BE2C (cell line): Measurements from ENCODE around the gene STRBP.

Experiments used
- DNase-seq: peaks from one replicate; pipeline ENCODE4 v3.0.0-alpha.2; 2020
- H3K27me3 ChIP-seq: fragments of 250-450 bp; sonication (Bioruptor Pico); 2 replicates; pipeline ENCODE4 v1.5.1; 2020; ENCODE audit warnings: mild to moderate bottlenecking
- H3K36me3 ChIP-seq: fragments of 250-450 bp; sonication (Bioruptor Pico); 2 replicates; pipeline ENCODE4 v1.5.1; 2020; ENCODE audit warnings: mild to moderate bottlenecking
- H3K4me1 ChIP-seq: fragments of 250-450 bp; sonication (Bioruptor Pico); 2 replicates; pipeline ENCODE4 v1.5.1; 2020
- H3K4me3 ChIP-seq: 2 replicates; pipeline ENCODE4 v1.5.1; 2011; ENCODE audit warnings: low read depth, low read length
- H3K9me3 ChIP-seq: fragments of 250-450 bp; sonication (Bioruptor Pico); 2 replicates; pipeline ENCODE4 v1.5.1; 2020
- CTCF ChIP-seq: IDR thresholded peaks from 2 replicates; pipeline ENCODE4 v1.5.1; 2012; ENCODE audit warnings: mild to moderate bottlenecking, low read depth, low read length

Gene STRBP

GRCh38 chr9:123300554-123300953, 32.2 kb upstream of the STRBP start:
- Histone ChIP-seq H3K27me3 (no peaks in the 10 kb centered on the region), H3K9me3 (no peaks in the 10 kb centered on the region), H3K4me3 (no peak overlapping the region), H3K4me1 (no peaks in the 10 kb centered on the region), H3K36me3 (no peaks in the 10 kb centered on the region)
- DNase-seq = no peak
- no peak for TF ChIP-seq CTCF

GRCh38 chr9:123299558-123300126, 31.3 kb upstream of the STRBP start:
- H3K4me3 ChIP-seq = peak overlapping the region; percentile 7

GRCh38 chr9:123296174-123296573, 27.8 kb upstream of the STRBP start:
- no peaks in the 10 kb centered on the region for H3K4me1 ChIP-seq
- H3K9me3 ChIP-seq = no peaks in the 10 kb centered on the region
- TF ChIP-seq CTCF = no peak
- no peak for DNase-seq
- H3K4me3 ChIP-seq = no peak overlapping the region
- no peaks in the 10 kb centered on the region for H3K27me3 ChIP-seq
- no peaks in the 10 kb centered on the region for H3K36me3 ChIP-seq

More at GRCh38 chr9:123299558-123300126, 31.3 kb upstream of the STRBP start:
- DNase-seq = no peak
- no peaks in the 10 kb centered on the region for H3K9me3 ChIP-seq
- H3K4me1 ChIP-seq = no peaks in the 10 kb centered on the region
- no peaks in the 10 kb centered on the region for H3K27me3 ChIP-seq
- no peaks in the 10 kb centered on the region for H3K36me3 ChIP-seq
- TF ChIP-seq CTCF = no peak

- Histone ChIP-seq H3K9me3 (no peaks in the 10 kb centered on the region), H3K4me3 (no peak overlapping the region), H3K4me1 (no peaks in the 10 kb centered on the region), H3K27me3 (no peaks in the 10 kb centered on the region), H3K36me3 (no peaks in the 10 kb centered on the region)
- TF ChIP-seq CTCF = no peak
- DNase-seq = no peak
These were observed 23.4 kb upstream of the STRBP start for GRCh38 chr9:123291736-123292135.

- Histone ChIP-seq H3K4me3 (no peak overlapping the region), H3K9me3 (no peaks in the 10 kb centered on the region), H3K27me3 (no peaks in the 10 kb centered on the region), H3K36me3 (no peaks in the 10 kb centered on the region), H3K4me1 (no peaks in the 10 kb centered on the region)
- no peak for TF ChIP-seq CTCF
- DNase-seq = no peak
These were observed 22.4 kb upstream of the STRBP start for GRCh38 chr9:123290764-123291163.

- no peaks in the 10 kb centered on the region for H3K9me3 ChIP-seq
- no peaks in the 10 kb centered on the region for H3K4me1 ChIP-seq
- TF ChIP-seq CTCF = no peak
- no peak for DNase-seq
- no peaks in the 10 kb centered on the region for H3K36me3 ChIP-seq
- no peaks in the 10 kb centered on the region for H3K27me3 ChIP-seq
- H3K4me3 ChIP-seq = no peak overlapping the region
These were observed 19.3 kb upstream of the STRBP start for GRCh38 chr9:123287639-123288038.
